ENCODE data around the gene MRNIP.

MRNIP gene

GRCh38 chr5:179798144-179798770 lies 60.4 kb downstream of the MRNIP start:
- no peak for TF ChIP-seq CTCF (conservative IDR thresholded peaks at IDR 0.05)
- peak overlapping the region; percentile 99 for H3K27ac ChIP-seq

GRCh38 chr5:179797741-179798140 lies 60.9 kb downstream of the MRNIP start:
- no peak for TF ChIP-seq CTCF (conservative IDR thresholded peaks at IDR 0.05)

GRCh38 chr5:179796877-179797608 lies 61.6 kb downstream of the MRNIP start:
- TF ChIP-seq CTCF (conservative IDR thresholded peaks at IDR 0.05): no peak
- peak overlapping the region; percentile 99 for H3K27ac ChIP-seq

More at GRCh38 chr5:179797741-179798140, 60.9 kb downstream of the MRNIP start:
- H3K27ac ChIP-seq: peak overlapping the region; percentile 99

- peak; percentile 94 for TF ChIP-seq CTCF (conservative IDR thresholded peaks at IDR 0.05)
- peak overlapping the region; percentile 99 for H3K27ac ChIP-seq
Measured at GRCh38 chr5:179795863-179796833, 62.5 kb downstream of the MRNIP start.

GRCh38 chr5:179795049-179795862 lies 63.4 kb downstream of the MRNIP start:
- peak overlapping the region; percentile 99 for H3K27ac ChIP-seq
- TF ChIP-seq CTCF (conservative IDR thresholded peaks at IDR 0.05): no peak

GRCh38 chr5:179794575-179794974 lies 64.0 kb downstream of the MRNIP start:
- no peak for TF ChIP-seq CTCF (conservative IDR thresholded peaks at IDR 0.05)
- H3K27ac ChIP-seq: peak overlapping the region; percentile 99
